ENCODE results near the gene PLD1. TPM values are rescaled to one million over a fixed set of nuclear protein-coding genes. Genes with fewer than 3 reads are reported as not detected.

The PLD1 gene
- polyA plus RNA-seq, 4 donors, result 35.9 to 99.1 (median 72.1) TPM

- H3K27ac ChIP-seq (ENCODE audit: low read depth in 1 of 3, low read length in 2 of 3), result no peak overlapping the region
- H3K4me1 ChIP-seq (ENCODE audit: control insufficient read depth in 3 of 3, insufficient read depth in 2 of 3, low read depth in 1 of 3, low read length in 2 of 3), result no peaks in the 10 kb centered on the region
- no peaks in the 10 kb centered on the region for H3K36me3 ChIP-seq (ENCODE audit: control insufficient read depth in 3 of 3, insufficient read depth in 2 of 3, low read depth in 1 of 3, low read length in 3 of 3)
- DNase-seq (no peak), FAIRE-seq (no peak)
- H3K9me3 ChIP-seq (ENCODE audit: control insufficient read depth in 2 of 2, insufficient read depth in 1 of 2, low read depth in 1 of 2, low read length in 1 of 2), result no peaks in the 10 kb centered on the region
- no peak overlapping the region for H3K4me3 ChIP-seq (ENCODE audit: low read depth in 1 of 3, low read length in 3 of 3)
- no peaks in the 10 kb centered on the region for H3K27me3 ChIP-seq (ENCODE audit: control insufficient read depth in 3 of 3, insufficient read depth in 3 of 3, low read length in 3 of 3)
- 83 to 97% (median 88%) methylated on average over 5 of the region's 5 CpGs for WGBS, 3 donors
These were observed 248.5 kb downstream of the PLD1 start for GRCh38 chr3:171561596-171562323.

- WGBS, 3 donors, result 81 to 90% (median 88%) methylated on average over 7 of the region's 7 CpGs
- no peak for FAIRE-seq
- H3K4me1 ChIP-seq (ENCODE audit: control insufficient read depth in 3 of 3, insufficient read depth in 2 of 3, low read depth in 1 of 3, low read length in 2 of 3), result no peaks in the 10 kb centered on the region
- H3K9me3 ChIP-seq (ENCODE audit: control insufficient read depth in 2 of 2, insufficient read depth in 1 of 2, low read depth in 1 of 2, low read length in 1 of 2), result no peaks in the 10 kb centered on the region
- H3K27ac ChIP-seq (ENCODE audit: low read depth in 1 of 3, low read length in 2 of 3), result no peak overlapping the region
- DNase-seq, result no peak
- H3K36me3 ChIP-seq (ENCODE audit: control insufficient read depth in 3 of 3, insufficient read depth in 2 of 3, low read depth in 1 of 3, low read length in 3 of 3), result no peaks in the 10 kb centered on the region
- H3K27me3 ChIP-seq (ENCODE audit: control insufficient read depth in 3 of 3, insufficient read depth in 3 of 3, low read length in 3 of 3), result no peaks in the 10 kb centered on the region
- no peak overlapping the region for H3K4me3 ChIP-seq (ENCODE audit: low read depth in 1 of 3, low read length in 3 of 3)
These were observed 250.7 kb downstream of the PLD1 start for GRCh38 chr3:171559586-171559985.

- H3K27me3 ChIP-seq (ENCODE audit: control insufficient read depth in 3 of 3, insufficient read depth in 3 of 3, low read length in 3 of 3), result no peaks in the 10 kb centered on the region
- DNase-seq, result no peak
- no peaks in the 10 kb centered on the region for H3K9me3 ChIP-seq (ENCODE audit: control insufficient read depth in 2 of 2, insufficient read depth in 1 of 2, low read depth in 1 of 2, low read length in 1 of 2)
- 90 to 96% (median 90%) methylated on average over 3 of the region's 3 CpGs for WGBS, 3 donors
- no peak for FAIRE-seq
- H3K27ac ChIP-seq (ENCODE audit: low read depth in 1 of 3, low read length in 2 of 3), result no peak overlapping the region
- H3K36me3 ChIP-seq (ENCODE audit: control insufficient read depth in 3 of 3, insufficient read depth in 2 of 3, low read depth in 1 of 3, low read length in 3 of 3), result no peaks in the 10 kb centered on the region
- H3K4me3 ChIP-seq (ENCODE audit: low read depth in 1 of 3, low read length in 3 of 3), result no peak overlapping the region
- H3K4me1 ChIP-seq (ENCODE audit: control insufficient read depth in 3 of 3, insufficient read depth in 2 of 3, low read depth in 1 of 3, low read length in 2 of 3), result no peaks in the 10 kb centered on the region
These were observed 252.0 kb downstream of the PLD1 start for GRCh38 chr3:171558188-171558696.

GRCh38 chr3:171557173-171557572 is 253.1 kb downstream of the PLD1 start:
- no peak overlapping the region for H3K27ac ChIP-seq (ENCODE audit: low read depth in 1 of 3, low read length in 2 of 3)
- FAIRE-seq (no peak), DNase-seq (no peak)
- no peak overlapping the region for H3K4me3 ChIP-seq (ENCODE audit: low read depth in 1 of 3, low read length in 3 of 3)
- no peaks in the 10 kb centered on the region for H3K27me3 ChIP-seq (ENCODE audit: control insufficient read depth in 3 of 3, insufficient read depth in 3 of 3, low read length in 3 of 3)
- no peaks in the 10 kb centered on the region for H3K36me3 ChIP-seq (ENCODE audit: control insufficient read depth in 3 of 3, insufficient read depth in 2 of 3, low read depth in 1 of 3, low read length in 3 of 3)
- H3K4me1 ChIP-seq (ENCODE audit: control insufficient read depth in 3 of 3, insufficient read depth in 2 of 3, low read depth in 1 of 3, low read length in 2 of 3), result no peaks in the 10 kb centered on the region
- no peaks in the 10 kb centered on the region for H3K9me3 ChIP-seq (ENCODE audit: control insufficient read depth in 2 of 2, insufficient read depth in 1 of 2, low read depth in 1 of 2, low read length in 1 of 2)

GRCh38 chr3:171556574-171557145 is 253.6 kb downstream of the PLD1 start:
- FAIRE-seq (no peak), DNase-seq (peak in 1 of 2 donors; percentile 13)
- H3K36me3 ChIP-seq (ENCODE audit: control insufficient read depth in 3 of 3, insufficient read depth in 2 of 3, low read depth in 1 of 3, low read length in 3 of 3), result no peaks in the 10 kb centered on the region
- no peak overlapping the region for H3K4me3 ChIP-seq (ENCODE audit: low read depth in 1 of 3, low read length in 3 of 3)
- no peak overlapping the region for H3K27ac ChIP-seq (ENCODE audit: low read depth in 1 of 3, low read length in 2 of 3)
- H3K9me3 ChIP-seq (ENCODE audit: control insufficient read depth in 2 of 2, insufficient read depth in 1 of 2, low read depth in 1 of 2, low read length in 1 of 2), result no peaks in the 10 kb centered on the region
- no peaks in the 10 kb centered on the region for H3K27me3 ChIP-seq (ENCODE audit: control insufficient read depth in 3 of 3, insufficient read depth in 3 of 3, low read length in 3 of 3)
- no peaks in the 10 kb centered on the region for H3K4me1 ChIP-seq (ENCODE audit: control insufficient read depth in 3 of 3, insufficient read depth in 2 of 3, low read depth in 1 of 3, low read length in 2 of 3)
- 22 to 51% (median 42%) methylated on average over 4 of the region's 4 CpGs for WGBS, 3 donors

- no peak for DNase-seq
- WGBS, 3 donors, result 34 to 48% (median 35%) methylated on average over 5 of the region's 5 CpGs
These were observed 254.1 kb downstream of the PLD1 start for GRCh38 chr3:171556148-171556547.

GRCh38 chr3:171553086-171553485 is 257.2 kb downstream of the PLD1 start:
- no peaks in the 10 kb centered on the region for H3K4me1 ChIP-seq (ENCODE audit: control insufficient read depth in 3 of 3, insufficient read depth in 2 of 3, low read depth in 1 of 3, low read length in 2 of 3)
- WGBS, 3 donors, result 69 to 84% (median 78%) methylated on average over 2 of the region's 2 CpGs

More at GRCh38 chr3:171556148-171556547, 254.1 kb downstream of the PLD1 start:
- Histone ChIP-seq H3K27ac (ENCODE audit: low read depth in 1 of 3, low read length in 2 of 3) (no peak overlapping the region), H3K27me3 (ENCODE audit: control insufficient read depth in 3 of 3, insufficient read depth in 3 of 3, low read length in 3 of 3) (no peaks in the 10 kb centered on the region), H3K9me3 (ENCODE audit: control insufficient read depth in 2 of 2, insufficient read depth in 1 of 2, low read depth in 1 of 2, low read length in 1 of 2) (no peaks in the 10 kb centered on the region), H3K4me1 (ENCODE audit: control insufficient read depth in 3 of 3, insufficient read depth in 2 of 3, low read depth in 1 of 3, low read length in 2 of 3) (no peaks in the 10 kb centered on the region), H3K4me3 (ENCODE audit: low read depth in 1 of 3, low read length in 3 of 3) (no peak overlapping the region), H3K36me3 (ENCODE audit: control insufficient read depth in 3 of 3, insufficient read depth in 2 of 3, low read depth in 1 of 3, low read length in 3 of 3) (no peaks in the 10 kb centered on the region)
- no peak for FAIRE-seq

GRCh38 chr3:171552531-171552930 is 257.8 kb downstream of the PLD1 start:
- no peaks in the 10 kb centered on the region for H3K9me3 ChIP-seq (ENCODE audit: control insufficient read depth in 2 of 2, insufficient read depth in 1 of 2, low read depth in 1 of 2, low read length in 1 of 2)
- no peaks in the 10 kb centered on the region for H3K4me1 ChIP-seq (ENCODE audit: control insufficient read depth in 3 of 3, insufficient read depth in 2 of 3, low read depth in 1 of 3, low read length in 2 of 3)
- FAIRE-seq, result no peak
- no peaks in the 10 kb centered on the region for H3K27me3 ChIP-seq (ENCODE audit: control insufficient read depth in 3 of 3, insufficient read depth in 3 of 3, low read length in 3 of 3)
- no peak overlapping the region for H3K4me3 ChIP-seq (ENCODE audit: low read depth in 1 of 3, low read length in 3 of 3)
- no peaks in the 10 kb centered on the region for H3K36me3 ChIP-seq (ENCODE audit: control insufficient read depth in 3 of 3, insufficient read depth in 2 of 3, low read depth in 1 of 3, low read length in 3 of 3)
- no peak for DNase-seq
- no peak overlapping the region for H3K27ac ChIP-seq (ENCODE audit: low read depth in 1 of 3, low read length in 2 of 3)
- 94 to 100% (median 95%) methylated on average over 1 of the region's 1 CpG for WGBS, 3 donors

More at GRCh38 chr3:171553086-171553485, 257.2 kb downstream of the PLD1 start:
- no peak for DNase-seq
- no peaks in the 10 kb centered on the region for H3K9me3 ChIP-seq (ENCODE audit: control insufficient read depth in 2 of 2, insufficient read depth in 1 of 2, low read depth in 1 of 2, low read length in 1 of 2)
- no peak overlapping the region for H3K4me3 ChIP-seq (ENCODE audit: low read depth in 1 of 3, low read length in 3 of 3)
- H3K27me3 ChIP-seq (ENCODE audit: control insufficient read depth in 3 of 3, insufficient read depth in 3 of 3, low read length in 3 of 3), result no peaks in the 10 kb centered on the region
- H3K27ac ChIP-seq (ENCODE audit: low read depth in 1 of 3, low read length in 2 of 3), result no peak overlapping the region
- no peak for FAIRE-seq
- H3K36me3 ChIP-seq (ENCODE audit: control insufficient read depth in 3 of 3, insufficient read depth in 2 of 3, low read depth in 1 of 3, low read length in 3 of 3), result no peaks in the 10 kb centered on the region

All from small intestine (tissue), 7 donors.